Type B pancreatic cell (in vitro differentiated cells): ENCODE results near the gene DPP6. TPM values are rescaled to one million over a fixed set of nuclear protein-coding genes. Genes with fewer than 3 reads are reported as not detected.

Source experiments
- DNase-seq: peaks from one replicate; pipeline ENCODE4 v3.0.0; 2021; ENCODE audit warnings: mixed read lengths; ENCODE audit not compliant: unreplicated experiment; ENCODE audit errors: extremely low spot score
- H3K27ac Mint-ChIP-seq: 2 replicates; pipeline ENCODE4 v1.8.0; 2021; ENCODE audit warnings: mild to moderate bottlenecking, mixed read lengths
- H3K27me3 Mint-ChIP-seq: 2 replicates; pipeline ENCODE4 v1.8.0; 2021; ENCODE audit warnings: mixed read lengths
- H3K36me3 Mint-ChIP-seq: 2 replicates; pipeline ENCODE4 v1.8.0; 2021; ENCODE audit warnings: mixed read lengths
- H3K4me1 Mint-ChIP-seq: one replicate; pipeline ENCODE4 v1.8.0; 2021; ENCODE audit warnings: mixed read lengths; ENCODE audit not compliant: unreplicated experiment
- H3K4me3 Mint-ChIP-seq: 2 replicates; pipeline ENCODE4 v1.8.0; 2021; ENCODE audit warnings: mild to moderate bottlenecking, mixed read lengths
- H3K9me3 Mint-ChIP-seq: 2 replicates; pipeline ENCODE4 v1.8.0; 2021; ENCODE audit warnings: mixed read lengths
- CTCF ChIP-seq: fragments of 200-600 bp; sonication (generic); conservative IDR thresholded peaks from 2 replicates; pipeline ENCODE4 v1.5.0; 2021; ENCODE audit warnings: antibody characterized with exemption, mild to moderate bottlenecking
- total RNA-seq: library from RNA; stranded (reverse); gene quantifications from 2 replicates; pipeline ENCODE4 v1.2.1, GENCODE V29; 2021; ENCODE audit warnings: low replicate concordance

DPP6 gene
- total RNA-seq, 1 donor from 2014 or later = 4.1 TPM

GRCh38 chr7:154342971-154343633 is 290.9 kb downstream of the DPP6 start:
- H3K4me1 Mint-ChIP-seq = no peaks in the 10 kb centered on the region
- no peak for DNase-seq
- H3K27ac Mint-ChIP-seq = no peak overlapping the region
- no peaks in the 10 kb centered on the region for H3K27me3 Mint-ChIP-seq
- no peak overlapping the region for H3K4me3 Mint-ChIP-seq
- TF ChIP-seq CTCF = no peak
- no peaks in the 10 kb centered on the region for H3K36me3 Mint-ChIP-seq
- H3K9me3 Mint-ChIP-seq = no peaks in the 10 kb centered on the region

GRCh38 chr7:154343778-154344412 is 291.7 kb downstream of the DPP6 start:
- Mint-ChIP-seq H3K27me3 (no peaks in the 10 kb centered on the region), H3K9me3 (no peaks in the 10 kb centered on the region), H3K4me1 (no peaks in the 10 kb centered on the region), H3K27ac (no peak overlapping the region), H3K4me3 (no peak overlapping the region), H3K36me3 (no peaks in the 10 kb centered on the region)
- TF ChIP-seq CTCF = no peak
- no peak for DNase-seq

GRCh38 chr7:154345093-154345492 is 292.9 kb downstream of the DPP6 start:
- DNase-seq = no peak
- Mint-ChIP-seq H3K4me3 (no peak overlapping the region), H3K27me3 (no peaks in the 10 kb centered on the region), H3K36me3 (no peaks in the 10 kb centered on the region), H3K27ac (no peak overlapping the region), H3K4me1 (no peaks in the 10 kb centered on the region), H3K9me3 (no peaks in the 10 kb centered on the region)
- no peak for TF ChIP-seq CTCF

- H3K27ac Mint-ChIP-seq = no peak overlapping the region
- no peaks in the 10 kb centered on the region for H3K27me3 Mint-ChIP-seq
- H3K36me3 Mint-ChIP-seq = no peaks in the 10 kb centered on the region
- no peak for TF ChIP-seq CTCF
- H3K9me3 Mint-ChIP-seq = no peaks in the 10 kb centered on the region
- H3K4me3 Mint-ChIP-seq = no peak overlapping the region
- no peaks in the 10 kb centered on the region for H3K4me1 Mint-ChIP-seq
- DNase-seq = no peak
These were observed 295.6 kb downstream of the DPP6 start for GRCh38 chr7:154347700-154348266.

- TF ChIP-seq CTCF = no peak
- H3K4me1 Mint-ChIP-seq = no peaks in the 10 kb centered on the region
- H3K9me3 Mint-ChIP-seq = no peaks in the 10 kb centered on the region
- no peak for DNase-seq
- no peak overlapping the region for H3K4me3 Mint-ChIP-seq
- peaks cover 3% of the 10 kb centered on the region for H3K27me3 Mint-ChIP-seq
- H3K27ac Mint-ChIP-seq = no peak overlapping the region
- H3K36me3 Mint-ChIP-seq = no peaks in the 10 kb centered on the region
These were observed 298.7 kb downstream of the DPP6 start for GRCh38 chr7:154350892-154351291.
